Measurements from ENCODE around the gene DCN.

Gene DCN

GRCh38 chr12:91127751-91128150 is 54.9 kb downstream of the DCN start:
- no peak for FAIRE-seq
- no peak for TF ChIP-seq TAF1 (IDR thresholded peaks at IDR 0.05; ENCODE audit: borderline replicate concordance, low read depth, low read length)
- TF ChIP-seq POLR2AphosphoS5 (IDR thresholded peaks at IDR 0.05; ENCODE audit: low read depth, low read length) = no peak
- TF ChIP-seq POLR2A (IDR thresholded peaks at IDR 0.05; ENCODE audit: low read depth, low read length) = no peak

GRCh38 chr12:91127306-91127705 is 55.3 kb downstream of the DCN start:
- FAIRE-seq (no peak), DNase-seq (ENCODE audit: insufficient read length) (no peak)
- TF ChIP-seq POLR2A (IDR thresholded peaks at IDR 0.05; ENCODE audit: low read depth, low read length) = no peak
- TF ChIP-seq TAF1 (IDR thresholded peaks at IDR 0.05; ENCODE audit: borderline replicate concordance, low read depth, low read length) = no peak
- TF ChIP-seq POLR2AphosphoS5 (IDR thresholded peaks at IDR 0.05; ENCODE audit: low read depth, low read length) = no peak

More at GRCh38 chr12:91127751-91128150, 54.9 kb downstream of the DCN start:
- no peak for DNase-seq (ENCODE audit: insufficient read length)

DNA sequence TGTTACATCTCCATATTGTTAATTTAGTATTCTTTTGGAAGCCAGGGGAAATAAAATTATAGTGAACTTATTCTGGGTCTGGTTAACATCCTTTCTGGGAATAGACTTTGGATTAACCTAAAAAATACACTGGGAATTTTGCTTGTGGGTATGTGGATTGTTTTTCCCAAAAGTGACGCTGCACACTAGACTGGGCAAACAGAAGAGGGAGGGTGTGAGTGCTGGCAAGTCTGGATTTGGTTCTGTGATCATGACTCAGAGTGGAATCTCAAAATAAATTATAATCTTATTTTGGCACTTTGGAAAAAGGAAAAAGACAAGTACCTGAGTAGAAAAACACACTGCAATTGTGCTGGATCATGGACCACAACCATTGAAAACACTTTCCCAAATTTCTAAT is 56.1 kb downstream of the DCN start:
- FAIRE-seq (no peak), DNase-seq (ENCODE audit: insufficient read length) (no peak)
- TF ChIP-seq POLR2A (IDR thresholded peaks at IDR 0.05; ENCODE audit: low read depth, low read length) (no peak), TAF1 (IDR thresholded peaks at IDR 0.05; ENCODE audit: borderline replicate concordance, low read depth, low read length) (no peak), POLR2AphosphoS5 (IDR thresholded peaks at IDR 0.05; ENCODE audit: low read depth, low read length) (no peak)

DNA sequence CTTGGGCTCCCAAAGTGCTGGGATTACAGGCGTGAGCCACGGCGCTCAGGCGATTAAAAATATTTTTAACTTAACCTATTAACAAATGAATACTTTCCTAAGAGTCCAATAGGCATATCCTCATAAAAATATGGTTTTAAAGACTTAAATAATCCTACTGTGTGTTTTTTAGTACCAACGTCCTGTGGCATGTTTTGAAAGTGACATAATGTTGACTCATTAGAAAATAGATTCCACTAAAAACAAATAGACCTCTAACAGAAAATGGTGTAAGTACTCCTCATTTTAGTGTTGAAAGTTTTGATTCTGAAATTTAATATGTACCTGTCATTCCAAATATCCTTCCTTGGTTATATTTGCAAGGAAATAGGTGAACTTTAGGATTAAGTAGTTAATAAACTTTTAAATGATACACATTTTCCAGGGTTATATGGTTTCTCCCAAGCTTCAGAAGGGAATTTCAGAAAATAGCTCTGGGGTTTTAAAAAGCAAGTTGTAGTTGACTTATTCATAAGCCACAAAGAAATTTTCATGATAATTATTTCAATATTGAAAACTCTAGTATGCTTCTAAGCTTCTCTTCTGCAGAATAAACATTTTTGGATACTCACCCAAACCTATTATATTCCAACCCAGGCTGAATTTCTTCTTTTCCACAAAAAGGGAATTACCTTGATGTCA is 59.2 kb downstream of the DCN start:
- no peak for TF ChIP-seq POLR2A (IDR thresholded peaks at IDR 0.05; ENCODE audit: low read depth, low read length)
- no peak for TF ChIP-seq POLR2AphosphoS5 (IDR thresholded peaks at IDR 0.05; ENCODE audit: low read depth, low read length)
- TF ChIP-seq TAF1 (IDR thresholded peaks at IDR 0.05; ENCODE audit: borderline replicate concordance, low read depth, low read length) = no peak
- DNase-seq (ENCODE audit: insufficient read length) (no peak), FAIRE-seq (no peak)

- no peak for FAIRE-seq
- DNase-seq (ENCODE audit: insufficient read length) = no peak
- TF ChIP-seq POLR2A (IDR thresholded peaks at IDR 0.05; ENCODE audit: low read depth, low read length) = no peak
- no peak for TF ChIP-seq POLR2AphosphoS5 (IDR thresholded peaks at IDR 0.05; ENCODE audit: low read depth, low read length)
- TF ChIP-seq TAF1 (IDR thresholded peaks at IDR 0.05; ENCODE audit: borderline replicate concordance, low read depth, low read length) = no peak
Measured at GRCh38 chr12:91120781-91121180, 61.8 kb downstream of the DCN start.

DNA sequence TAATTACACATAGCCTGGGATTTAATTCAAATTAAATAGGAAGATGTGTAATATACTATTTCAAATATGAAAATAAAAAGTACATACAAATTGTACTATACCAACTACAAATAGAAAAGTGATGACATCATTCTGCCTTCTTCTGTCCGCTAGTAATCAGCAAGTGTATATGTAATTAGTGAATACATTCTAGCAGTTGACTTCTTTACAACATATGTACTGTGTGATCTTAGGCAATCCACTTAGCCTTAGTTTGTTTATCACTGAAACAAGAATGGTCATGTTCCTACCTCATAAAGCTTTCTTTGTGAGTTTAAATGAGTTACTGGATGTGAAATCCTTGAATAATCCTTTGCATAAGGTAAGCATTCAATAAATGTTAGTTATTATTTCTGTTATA is 63.5 kb downstream of the DCN start:
- TF ChIP-seq POLR2AphosphoS5 (IDR thresholded peaks at IDR 0.05; ENCODE audit: low read depth, low read length) = no peak
- TF ChIP-seq TAF1 (IDR thresholded peaks at IDR 0.05; ENCODE audit: borderline replicate concordance, low read depth, low read length) = no peak
- DNase-seq (ENCODE audit: insufficient read length) = no peak
- FAIRE-seq = no peak

GRCh38 chr12:91113621-91114020 is 69.0 kb downstream of the DCN start:
- DNase-seq (ENCODE audit: insufficient read length) (no peak), FAIRE-seq (no peak)
- TF ChIP-seq POLR2AphosphoS5 (IDR thresholded peaks at IDR 0.05; ENCODE audit: low read depth, low read length) (no peak), TAF1 (IDR thresholded peaks at IDR 0.05; ENCODE audit: borderline replicate concordance, low read depth, low read length) (no peak), POLR2A (IDR thresholded peaks at IDR 0.05; ENCODE audit: low read depth, low read length) (no peak)

GRCh38 chr12:91111366-91112325 is 71.0 kb downstream of the DCN start, which contains the start of gene LUM:
TSS of gene LUM (minus strand) at chr12:91111494. CDS start at chr12:91108979, 2,515 bp downstream.
- TF ChIP-seq POLR2AphosphoS5 (IDR thresholded peaks at IDR 0.05; ENCODE audit: low read depth, low read length) = no peak
- no peak for TF ChIP-seq TAF1 (IDR thresholded peaks at IDR 0.05; ENCODE audit: borderline replicate concordance, low read depth, low read length)
- TF ChIP-seq POLR2A (IDR thresholded peaks at IDR 0.05; ENCODE audit: low read depth, low read length) = no peak
- DNase-seq (ENCODE audit: insufficient read length) (no peak), FAIRE-seq (no peak)

GRCh38 chr12:91110311-91110924 is 72.2 kb downstream of the DCN start:
- no peak for TF ChIP-seq POLR2A (IDR thresholded peaks at IDR 0.05; ENCODE audit: low read depth, low read length)
- TF ChIP-seq TAF1 (IDR thresholded peaks at IDR 0.05; ENCODE audit: borderline replicate concordance, low read depth, low read length) = no peak
- TF ChIP-seq POLR2AphosphoS5 (IDR thresholded peaks at IDR 0.05; ENCODE audit: low read depth, low read length) = no peak
- FAIRE-seq (no peak), DNase-seq (ENCODE audit: insufficient read length) (no peak)

DNA sequence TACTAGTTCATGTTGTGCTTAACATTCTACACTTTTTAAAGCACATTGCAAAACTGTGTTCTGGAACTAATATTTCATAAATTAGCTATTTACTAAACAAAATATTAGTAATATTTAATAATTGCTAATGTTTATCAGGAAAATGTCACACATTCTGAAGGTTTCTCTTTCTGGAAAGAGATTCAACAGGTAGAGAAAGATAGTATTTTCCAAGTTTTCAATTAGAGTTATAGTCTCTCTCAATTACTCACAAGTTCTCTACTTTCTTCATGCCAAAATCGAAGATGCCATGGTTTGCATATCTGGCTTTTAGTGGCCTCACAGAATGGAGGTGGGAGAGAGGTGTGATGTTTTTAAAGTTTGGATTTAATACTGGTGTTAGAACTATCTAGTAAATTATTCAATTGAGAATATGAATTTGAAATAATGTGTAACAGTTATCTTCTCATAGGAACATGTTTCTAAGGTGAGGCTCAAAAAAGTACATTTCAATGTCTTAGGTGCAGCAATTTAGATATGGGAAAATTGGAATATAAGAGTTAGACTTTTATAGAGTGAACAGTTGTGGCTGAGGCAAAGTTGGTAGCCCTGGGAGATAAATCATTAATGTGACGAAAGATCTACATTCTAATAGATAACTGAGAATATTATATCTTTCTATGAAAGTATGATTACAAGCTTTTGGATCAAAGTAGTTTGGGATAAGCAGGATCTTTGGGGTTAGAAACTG is 72.9 kb downstream of the DCN start:
- no peak for DNase-seq (ENCODE audit: insufficient read length)
- FAIRE-seq = no peak
- TF ChIP-seq POLR2AphosphoS5 (IDR thresholded peaks at IDR 0.05; ENCODE audit: low read depth, low read length) (no peak), POLR2A (IDR thresholded peaks at IDR 0.05; ENCODE audit: low read depth, low read length) (no peak), TAF1 (IDR thresholded peaks at IDR 0.05; ENCODE audit: borderline replicate concordance, low read depth, low read length) (no peak)

DNA sequence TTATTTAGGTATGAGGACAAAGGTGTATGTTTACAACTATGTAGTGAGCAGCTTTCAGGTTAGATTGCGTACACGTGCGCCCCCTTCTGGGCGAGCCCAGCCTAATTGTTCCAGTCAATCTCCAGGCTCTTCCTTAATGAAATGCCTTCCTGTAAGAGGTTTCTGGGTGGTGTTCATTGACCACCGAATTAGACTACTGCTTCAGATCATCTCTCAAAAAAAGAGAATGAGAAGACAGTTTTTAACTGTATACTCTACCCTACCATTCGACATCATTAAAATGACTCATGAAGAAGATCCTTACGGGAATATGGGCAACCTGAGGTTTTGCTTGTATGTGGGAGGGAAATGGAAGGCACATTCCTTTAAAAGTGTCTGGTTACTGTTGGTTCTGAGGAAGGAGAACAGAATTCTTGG is 73.5 kb downstream of the DCN start:
- no peak for FAIRE-seq
- DNase-seq (ENCODE audit: insufficient read length) = no peak
- TF ChIP-seq TAF1 (IDR thresholded peaks at IDR 0.05; ENCODE audit: borderline replicate concordance, low read depth, low read length) (no peak), POLR2AphosphoS5 (IDR thresholded peaks at IDR 0.05; ENCODE audit: low read depth, low read length) (no peak), POLR2A (IDR thresholded peaks at IDR 0.05; ENCODE audit: low read depth, low read length) (no peak)

Data from GM12892 (cell line).